ENCODE data around the gene TSPAN15.

The TSPAN15 gene

GRCh38 chr10:69421611-69422308 is 29.5 kb upstream of the TSPAN15 start:
- DNase-seq (ENCODE audit: low read depth) = no peak
- in situ Hi-C loops (cut with HindIII; ENCODE audit: low sequenced_read_pairs) = loop anchor here (5.0 kb wide), 1 partner anchor 76 kb away; no protein-coding TSS in a partner anchor
- TF ChIP-seq CTCF (IDR thresholded peaks at IDR 0.05; ENCODE audit: low read depth, low read length, missing control alignments) = no peak
- no peak overlapping the region for H3K4me3 ChIP-seq (ENCODE audit: low read depth, low read length)

GRCh38 chr10:69422676-69423075 is 28.6 kb upstream of the TSPAN15 start:
- no peak overlapping the region for H3K4me3 ChIP-seq (ENCODE audit: low read depth, low read length)
- in situ Hi-C loops (cut with HindIII; ENCODE audit: low sequenced_read_pairs) = loop anchor here (5.0 kb wide), 1 partner anchor 75 kb away; no protein-coding TSS in a partner anchor
- TF ChIP-seq CTCF (IDR thresholded peaks at IDR 0.05; ENCODE audit: low read depth, low read length, missing control alignments) = no peak
- no peak for DNase-seq (ENCODE audit: low read depth)

- no peak for DNase-seq (ENCODE audit: low read depth)
- no peak for TF ChIP-seq CTCF (IDR thresholded peaks at IDR 0.05; ENCODE audit: low read depth, low read length, missing control alignments)
- in situ Hi-C loops (cut with HindIII; ENCODE audit: low sequenced_read_pairs) = no loop called here
- no peak overlapping the region for H3K4me3 ChIP-seq (ENCODE audit: low read depth, low read length)
Observed at GRCh38 chr10:69425041-69425440, 26.2 kb upstream of the TSPAN15 start.

GRCh38 chr10:69425511-69426298 is 25.6 kb upstream of the TSPAN15 start:
- in situ Hi-C loops (cut with HindIII; ENCODE audit: low sequenced_read_pairs) = no loop called here
- no peak for TF ChIP-seq CTCF (IDR thresholded peaks at IDR 0.05; ENCODE audit: low read depth, low read length, missing control alignments)
- DNase-seq (ENCODE audit: low read depth) = no peak
- no peak overlapping the region for H3K4me3 ChIP-seq (ENCODE audit: low read depth, low read length)

GRCh38 chr10:69426376-69426727 is 24.9 kb upstream of the TSPAN15 start:
- in situ Hi-C loops (cut with HindIII; ENCODE audit: low sequenced_read_pairs) = no loop called here
- no peak overlapping the region for H3K4me3 ChIP-seq (ENCODE audit: low read depth, low read length)
- TF ChIP-seq CTCF (IDR thresholded peaks at IDR 0.05; ENCODE audit: low read depth, low read length, missing control alignments) = no peak
- DNase-seq (ENCODE audit: low read depth) = no peak

- in situ Hi-C loops (cut with HindIII; ENCODE audit: low sequenced_read_pairs) = no loop called here
- DNase-seq (ENCODE audit: low read depth) = no peak
Observed at GRCh38 chr10:69428165-69428564, 23.1 kb upstream of the TSPAN15 start.

More at GRCh38 chr10:69428165-69428564, 23.1 kb upstream of the TSPAN15 start:
- no peak for TF ChIP-seq CTCF (IDR thresholded peaks at IDR 0.05; ENCODE audit: low read depth, low read length, missing control alignments)
- H3K4me3 ChIP-seq (ENCODE audit: low read depth, low read length) = no peak overlapping the region

Measured in astrocyte of the cerebellum (primary cell).